Measurements from ENCODE around the gene MYO3B.

MYO3B gene

DNA sequence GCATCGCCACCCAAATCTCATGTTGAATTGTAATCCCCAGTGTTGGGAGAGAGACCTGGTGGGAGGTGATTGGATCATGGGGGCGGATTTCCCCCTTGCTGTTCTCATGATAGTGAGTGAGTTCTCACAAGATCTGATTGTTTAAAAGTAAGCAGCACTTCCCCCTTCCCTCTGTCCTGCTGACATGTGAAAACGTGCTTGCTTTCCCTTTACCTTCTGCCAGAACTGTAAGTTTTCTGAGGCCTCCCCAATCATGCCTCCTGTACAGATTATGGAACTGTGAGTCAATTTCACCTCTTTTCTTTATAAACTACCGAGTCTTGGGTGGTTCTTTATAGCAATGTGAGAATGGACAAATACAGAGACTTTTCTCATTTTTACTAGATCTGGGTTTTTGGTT, 375.8 kb downstream of the MYO3B start:
- DNase-seq (ENCODE audit: low read depth), result no peak
- TF ChIP-seq, protein P1, sequence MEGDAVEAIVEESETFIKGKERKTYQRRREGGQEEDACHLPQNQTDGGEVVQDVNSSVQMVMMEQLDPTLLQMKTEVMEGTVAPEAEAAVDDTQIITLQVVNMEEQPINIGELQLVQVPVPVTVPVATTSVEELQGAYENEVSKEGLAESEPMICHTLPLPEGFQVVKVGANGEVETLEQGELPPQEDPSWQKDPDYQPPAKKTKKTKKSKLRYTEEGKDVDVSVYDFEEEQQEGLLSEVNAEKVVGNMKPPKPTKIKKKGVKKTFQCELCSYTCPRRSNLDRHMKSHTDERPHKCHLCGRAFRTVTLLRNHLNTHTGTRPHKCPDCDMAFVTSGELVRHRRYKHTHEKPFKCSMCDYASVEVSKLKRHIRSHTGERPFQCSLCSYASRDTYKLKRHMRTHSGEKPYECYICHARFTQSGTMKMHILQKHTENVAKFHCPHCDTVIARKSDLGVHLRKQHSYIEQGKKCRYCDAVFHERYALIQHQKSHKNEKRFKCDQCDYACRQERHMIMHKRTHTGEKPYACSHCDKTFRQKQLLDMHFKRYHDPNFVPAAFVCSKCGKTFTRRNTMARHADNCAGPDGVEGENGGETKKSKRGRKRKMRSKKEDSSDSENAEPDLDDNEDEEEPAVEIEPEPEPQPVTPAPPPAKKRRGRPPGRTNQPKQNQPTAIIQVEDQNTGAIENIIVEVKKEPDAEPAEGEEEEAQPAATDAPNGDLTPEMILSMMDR (conservative IDR thresholded peaks at IDR 0.05; ENCODE audit: low read depth, low read length), result no peak
- H3K4me3 ChIP-seq (ENCODE audit: low read length), result no peak overlapping the region

DNA sequence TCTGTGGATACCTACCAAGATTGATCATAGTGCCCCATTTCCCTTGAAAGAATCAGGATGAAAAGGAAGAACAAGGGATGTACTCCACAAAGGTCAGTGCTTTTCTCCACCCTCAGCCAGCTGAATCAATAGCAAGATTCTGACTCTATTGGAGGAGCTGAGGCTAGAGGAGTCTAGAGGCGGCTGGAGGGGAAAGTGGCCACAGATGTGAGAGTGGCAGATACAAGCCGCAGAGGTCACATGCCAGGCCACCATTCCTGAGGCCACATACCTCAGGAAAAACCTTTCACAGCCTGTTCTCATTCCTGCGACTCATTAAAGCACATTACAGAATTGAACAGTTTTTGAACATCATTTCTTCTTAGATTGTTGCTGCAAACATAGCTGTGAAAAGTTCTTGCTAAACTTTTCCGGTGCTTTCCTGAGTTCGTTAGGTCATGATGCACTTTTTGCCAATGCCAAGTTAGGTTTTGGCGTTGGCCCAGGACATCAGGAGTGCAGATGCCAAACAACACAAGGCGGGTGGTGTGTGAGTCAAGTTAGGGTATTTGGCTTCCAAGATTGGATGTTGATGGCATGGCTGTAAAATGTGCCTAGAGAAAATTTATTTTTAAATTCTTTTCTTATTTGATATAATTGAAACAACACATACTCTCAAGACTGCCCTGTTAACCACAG, 376.5 kb downstream of the MYO3B start:
- DNase-seq (ENCODE audit: low read depth), result peak; percentile 68
- TF ChIP-seq, protein P1 (conservative IDR thresholded peaks at IDR 0.05; ENCODE audit: low read depth, low read length), result no peak
- H3K4me3 ChIP-seq (ENCODE audit: low read length), result no peak overlapping the region

DNA sequence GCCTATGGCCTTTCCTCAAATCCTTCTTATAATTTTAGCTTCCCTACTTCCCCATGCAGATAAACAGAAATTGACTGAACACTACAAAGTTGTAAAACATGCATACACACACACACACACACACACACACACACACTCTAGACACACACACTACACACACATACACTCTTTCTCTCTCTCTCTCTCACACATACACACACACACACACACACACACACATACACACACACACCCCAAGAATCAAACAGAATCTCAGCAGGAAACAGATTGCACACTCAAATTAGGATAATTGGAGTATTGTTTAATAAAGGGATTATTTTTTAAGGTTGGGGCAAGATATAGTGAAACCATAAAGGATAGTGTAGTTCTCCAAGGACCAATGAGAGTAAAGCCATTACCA, 385.0 kb downstream of the MYO3B start:
- DNase-seq (ENCODE audit: low read depth), result no peak
- H3K4me3 ChIP-seq (ENCODE audit: low read length), result no peak overlapping the region
- TF ChIP-seq, protein P1 (conservative IDR thresholded peaks at IDR 0.05; ENCODE audit: low read depth, low read length), result no peak

DNA sequence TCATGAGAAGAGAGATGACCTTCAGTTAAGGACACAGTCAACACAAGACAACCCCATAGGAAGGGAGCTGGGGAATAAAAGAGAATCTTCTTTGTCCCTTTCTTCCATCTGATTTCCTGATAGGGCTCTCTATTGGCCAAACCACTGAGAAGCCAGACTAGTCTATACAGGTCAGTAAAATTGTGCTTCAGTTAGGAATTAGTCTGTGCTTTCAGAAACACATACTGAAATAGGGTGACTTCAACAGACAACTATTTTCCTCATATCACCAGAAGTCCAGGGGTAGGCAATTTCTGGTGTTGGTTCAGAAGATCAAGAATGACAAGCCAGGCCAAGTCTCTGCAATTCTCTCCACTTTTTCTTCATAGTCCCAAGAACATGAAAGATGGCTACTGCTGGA, 385.5 kb downstream of the MYO3B start:
- H3K4me3 ChIP-seq (ENCODE audit: low read length), result no peak overlapping the region
- DNase-seq (ENCODE audit: low read depth), result no peak
- TF ChIP-seq, protein P1 (conservative IDR thresholded peaks at IDR 0.05; ENCODE audit: low read depth, low read length), result no peak

DNA sequence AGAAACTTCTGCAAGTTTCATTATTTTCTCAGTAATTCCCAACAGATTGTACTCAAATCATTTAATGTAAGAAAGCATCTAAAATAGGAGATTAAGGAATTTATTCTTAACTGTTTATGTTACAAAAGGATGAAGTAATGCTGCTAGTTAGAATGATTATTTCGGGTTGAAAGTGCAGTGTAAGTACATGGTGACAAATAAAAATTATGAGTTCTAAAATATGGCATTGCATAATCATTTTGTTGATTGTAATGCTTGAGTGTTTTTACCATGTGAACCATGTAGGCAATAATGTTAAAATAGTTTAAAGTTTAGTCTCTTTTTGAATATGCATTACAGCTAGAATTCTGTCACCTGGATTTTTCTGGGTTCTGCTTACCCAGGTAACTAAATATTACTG, 388.2 kb downstream of the MYO3B start:
- TF ChIP-seq, protein P1 (conservative IDR thresholded peaks at IDR 0.05; ENCODE audit: low read depth, low read length), result no peak
- H3K4me3 ChIP-seq (ENCODE audit: low read length), result no peak overlapping the region
- no peak for DNase-seq (ENCODE audit: low read depth)

DNA sequence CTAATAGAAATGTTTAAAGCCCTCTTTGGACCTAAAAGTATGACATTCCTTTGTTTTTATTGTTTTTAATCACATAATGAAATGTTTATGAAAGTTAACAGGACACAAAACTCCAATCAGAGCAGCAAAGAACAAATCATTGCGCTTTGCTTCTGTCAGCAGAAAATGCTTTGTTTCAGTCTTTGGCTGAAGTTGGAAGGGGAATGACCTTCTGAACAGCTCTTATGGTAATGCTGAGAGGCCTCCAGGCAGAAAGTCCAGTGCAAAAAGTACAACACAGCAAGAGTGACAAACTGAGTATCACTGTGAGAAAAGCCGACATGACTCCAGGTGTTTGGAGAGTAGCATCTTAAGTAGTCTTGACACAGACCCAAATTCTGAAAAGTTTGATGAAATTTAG, 389.5 kb downstream of the MYO3B start:
- no peak overlapping the region for H3K4me3 ChIP-seq (ENCODE audit: low read length)
- TF ChIP-seq, protein P1 (conservative IDR thresholded peaks at IDR 0.05; ENCODE audit: low read depth, low read length), result no peak
- no peak for DNase-seq (ENCODE audit: low read depth)

DNA sequence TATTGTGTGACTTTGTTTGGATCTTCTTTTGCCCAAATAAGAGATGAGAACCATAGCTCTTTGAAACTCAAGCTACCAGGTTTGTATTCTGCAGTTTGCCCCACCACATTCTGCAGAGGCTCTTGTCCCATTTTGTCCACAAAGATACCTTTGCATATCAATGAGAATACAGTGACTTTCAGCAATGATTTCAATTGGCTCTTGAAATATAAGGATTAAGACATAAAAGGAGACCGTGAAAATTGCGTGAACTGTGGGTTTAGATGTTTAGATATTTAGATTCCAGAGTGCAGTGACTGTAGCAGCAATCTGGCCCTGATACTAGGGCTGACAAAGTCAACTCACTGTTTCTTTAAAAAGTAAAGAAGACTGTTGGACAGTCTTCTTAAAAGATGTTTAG, 390.6 kb downstream of the MYO3B start:
- no peak overlapping the region for H3K4me3 ChIP-seq (ENCODE audit: low read length)
- TF ChIP-seq, protein P1 (conservative IDR thresholded peaks at IDR 0.05; ENCODE audit: low read depth, low read length), result no peak
- no peak for DNase-seq (ENCODE audit: low read depth)

Measured in retinal pigment epithelial cell (primary cell).